Measurements from ENCODE around the gene NAGA.

- TF ChIP-seq CTCF (IDR thresholded peaks at IDR 0.05) = no peak
- TF ChIP-seq POLR2AphosphoS5 (IDR thresholded peaks at IDR 0.05) = no peak
- TF ChIP-seq POLR2A (IDR thresholded peaks at IDR 0.05) = no peak
- TF ChIP-seq EP300 (IDR thresholded peaks at IDR 0.05; ENCODE audit: low read depth) = no peak
Measured at GRCh38 chr22:42069801-42070516, 653 bp downstream of the NAGA start.
